Astrocyte of the cerebellum (primary cell): ENCODE measurements around the gene S1PR2.
A peak's percentile ranks its signal among the peaks of the same experiment; 100 is the strongest.

Source experiments
- DNase-seq: peaks from one replicate; pipeline ENCODE4 v3.0.0-alpha.2; 2011; ENCODE audit warnings: low read depth
- H3K4me3 ChIP-seq: 2 replicates; pipeline ENCODE4 v1.5.1; 2011; ENCODE audit warnings: mild to moderate bottlenecking, low read depth, low read length, moderate library complexity
- in situ Hi-C: cut with HindIII; loops from 2 replicates; pipeline ENCODE4 v1.10.0; 2017; ENCODE audit warnings: low sequenced_read_pairs
- TF ChIP-seq, protein P1 (sequence below): IDR thresholded peaks from 2 replicates; pipeline ENCODE4 v1.5.1; 2012; ENCODE audit warnings: low read length, low read depth, moderate library complexity, mild to moderate bottlenecking; ENCODE audit errors: missing control alignments

The S1PR2 gene

DNA sequence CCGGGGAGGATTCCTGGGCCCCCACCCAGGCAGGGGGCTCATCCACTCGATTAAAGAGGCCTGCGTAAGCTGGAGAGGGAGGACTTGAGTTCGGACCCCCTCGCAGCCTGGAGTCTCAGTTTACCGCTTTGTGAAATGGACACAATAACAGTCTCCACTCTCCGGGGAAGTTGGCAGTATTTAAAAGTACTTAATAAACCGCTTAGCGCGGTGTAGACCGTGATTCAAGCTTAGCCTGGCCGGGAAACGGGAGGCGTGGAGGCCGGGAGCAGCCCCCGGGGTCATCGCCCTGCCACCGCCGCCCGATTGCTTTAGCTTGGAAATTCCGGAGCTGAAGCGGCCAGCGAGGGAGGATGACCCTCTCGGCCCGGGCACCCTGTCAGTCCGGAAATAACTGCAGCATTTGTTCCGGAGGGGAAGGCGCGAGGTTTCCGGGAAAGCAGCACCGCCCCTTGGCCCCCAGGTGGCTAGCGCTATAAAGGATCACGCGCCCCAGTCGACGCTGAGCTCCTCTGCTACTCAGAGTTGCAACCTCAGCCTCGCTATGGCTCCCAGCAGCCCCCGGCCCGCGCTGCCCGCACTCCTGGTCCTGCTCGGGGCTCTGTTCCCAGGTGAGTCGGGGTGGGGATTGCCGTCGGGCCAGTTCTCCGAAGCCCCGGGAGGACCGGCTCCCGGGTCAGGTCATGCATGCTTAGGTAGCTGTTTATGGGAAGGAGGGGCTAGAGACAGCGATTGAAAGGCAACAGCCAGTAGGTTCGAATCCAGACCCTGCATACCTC, 39.7 kb upstream of the S1PR2 start, which contains the start of gene ICAM1:
Gene ICAM1, plus strand, starts transcription at position 505 of the 779 bp plus-strand sequence. Its CDS starts 40 bp downstream, at position 545.
- TF ChIP-seq, protein P1, sequence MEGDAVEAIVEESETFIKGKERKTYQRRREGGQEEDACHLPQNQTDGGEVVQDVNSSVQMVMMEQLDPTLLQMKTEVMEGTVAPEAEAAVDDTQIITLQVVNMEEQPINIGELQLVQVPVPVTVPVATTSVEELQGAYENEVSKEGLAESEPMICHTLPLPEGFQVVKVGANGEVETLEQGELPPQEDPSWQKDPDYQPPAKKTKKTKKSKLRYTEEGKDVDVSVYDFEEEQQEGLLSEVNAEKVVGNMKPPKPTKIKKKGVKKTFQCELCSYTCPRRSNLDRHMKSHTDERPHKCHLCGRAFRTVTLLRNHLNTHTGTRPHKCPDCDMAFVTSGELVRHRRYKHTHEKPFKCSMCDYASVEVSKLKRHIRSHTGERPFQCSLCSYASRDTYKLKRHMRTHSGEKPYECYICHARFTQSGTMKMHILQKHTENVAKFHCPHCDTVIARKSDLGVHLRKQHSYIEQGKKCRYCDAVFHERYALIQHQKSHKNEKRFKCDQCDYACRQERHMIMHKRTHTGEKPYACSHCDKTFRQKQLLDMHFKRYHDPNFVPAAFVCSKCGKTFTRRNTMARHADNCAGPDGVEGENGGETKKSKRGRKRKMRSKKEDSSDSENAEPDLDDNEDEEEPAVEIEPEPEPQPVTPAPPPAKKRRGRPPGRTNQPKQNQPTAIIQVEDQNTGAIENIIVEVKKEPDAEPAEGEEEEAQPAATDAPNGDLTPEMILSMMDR, result no peak
- in situ Hi-C loops, result no loop called here
- no peak for DNase-seq
- peak within 1 kb of the TSS; percentile 39 for H3K4me3 ChIP-seq

DNA sequence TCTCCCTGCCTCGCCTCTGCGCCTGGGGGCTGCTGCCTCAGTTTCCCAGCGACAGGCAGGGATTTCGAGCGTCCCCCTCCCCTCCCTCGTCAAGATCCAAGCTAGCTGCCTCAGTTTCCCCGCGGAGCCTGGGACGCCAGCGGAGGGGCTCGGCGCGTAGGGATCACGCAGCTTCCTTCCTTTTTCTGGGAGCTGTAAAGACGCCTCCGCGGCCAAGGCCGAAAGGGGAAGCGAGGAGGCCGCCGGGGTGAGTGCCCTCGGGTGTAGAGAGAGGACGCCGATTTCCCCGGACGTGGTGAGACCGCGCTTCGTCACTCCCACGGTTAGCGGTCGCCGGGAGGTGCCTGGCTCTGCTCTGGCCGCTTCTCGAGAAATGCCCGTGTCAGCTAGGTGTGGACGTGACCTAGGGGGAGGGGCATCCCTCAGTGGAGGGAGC, 39.1 kb upstream of the S1PR2 start:
- TF ChIP-seq, protein P1, result no peak
- DNase-seq, result no peak
- peak overlapping the region; percentile 39 for H3K4me3 ChIP-seq
- in situ Hi-C loops, result no loop called here

DNA sequence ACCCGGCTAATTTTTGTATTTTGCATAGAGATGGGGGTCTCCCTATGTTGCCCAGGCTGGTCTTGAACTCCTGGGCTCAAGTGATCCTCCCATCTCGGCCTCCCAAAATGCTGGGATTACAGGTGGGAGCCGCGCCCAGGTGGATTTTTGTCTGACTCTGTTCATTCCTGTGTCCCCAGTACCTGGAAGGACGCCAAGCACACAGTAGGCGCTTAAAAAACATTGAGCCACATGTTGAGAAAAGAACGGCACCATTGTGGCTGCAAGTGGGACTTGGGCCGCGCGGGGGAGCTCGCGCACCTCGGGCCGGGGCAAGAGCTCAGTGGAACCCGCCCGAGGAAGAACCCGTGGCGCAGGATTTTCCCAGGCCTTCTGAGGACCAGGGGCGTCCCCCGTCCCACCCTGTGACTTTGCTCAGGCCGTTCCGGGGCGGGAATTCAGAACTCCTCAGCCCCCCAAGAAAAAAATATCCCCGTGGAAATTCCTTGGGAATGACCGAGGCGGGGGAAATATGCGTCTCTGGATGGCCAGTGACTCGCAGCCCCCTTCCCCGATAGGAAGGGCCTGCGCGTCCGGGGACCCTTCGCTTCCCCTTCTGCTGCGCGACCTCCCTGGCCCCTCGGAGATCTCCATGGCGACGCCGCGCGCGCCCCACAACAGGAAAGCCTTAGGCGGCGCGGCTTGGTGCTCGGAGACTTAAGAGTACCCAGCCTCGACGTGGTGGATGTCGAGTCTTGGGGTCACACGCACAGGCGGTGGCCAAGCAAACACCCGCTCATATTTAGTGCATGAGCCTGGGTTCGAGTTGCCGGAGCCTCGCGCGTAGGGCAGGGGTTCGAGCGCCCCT, 38.4 kb upstream of the S1PR2 start:
- TF ChIP-seq, protein P1, result peak; percentile 91
- H3K4me3 ChIP-seq, result no peak overlapping the region
- peak; percentile 28 for DNase-seq
- in situ Hi-C loops, result no loop called here

GRCh38 chr19:10268071-10268470, 36.9 kb upstream of the S1PR2 start:
- H3K4me3 ChIP-seq, result no peak overlapping the region
- DNase-seq, result no peak
- in situ Hi-C loops, result no loop called here
- TF ChIP-seq, protein P1, result no peak

DNA sequence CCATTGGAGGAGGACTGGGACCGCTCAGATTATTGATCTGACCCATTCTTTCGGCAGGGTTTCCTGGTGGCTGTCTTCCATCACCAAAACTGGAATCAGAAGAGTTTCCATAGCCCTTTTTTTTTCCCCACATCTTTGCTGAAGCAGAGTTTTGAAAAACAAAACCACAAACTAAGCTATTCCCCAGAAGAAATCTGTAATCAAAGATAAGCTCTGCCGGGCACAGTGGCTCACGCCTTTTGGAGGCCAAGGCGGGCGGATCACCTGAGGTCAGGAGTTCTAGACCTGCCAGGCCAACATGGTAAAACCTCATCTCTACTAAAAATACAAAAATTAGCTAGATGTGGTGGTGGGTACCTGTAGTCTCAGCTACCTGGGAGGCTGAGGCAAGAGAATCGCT, 35.6 kb upstream of the S1PR2 start:
- no peak for DNase-seq
- no peak overlapping the region for H3K4me3 ChIP-seq
- in situ Hi-C loops, result no loop called here
- TF ChIP-seq, protein P1, result no peak

DNA sequence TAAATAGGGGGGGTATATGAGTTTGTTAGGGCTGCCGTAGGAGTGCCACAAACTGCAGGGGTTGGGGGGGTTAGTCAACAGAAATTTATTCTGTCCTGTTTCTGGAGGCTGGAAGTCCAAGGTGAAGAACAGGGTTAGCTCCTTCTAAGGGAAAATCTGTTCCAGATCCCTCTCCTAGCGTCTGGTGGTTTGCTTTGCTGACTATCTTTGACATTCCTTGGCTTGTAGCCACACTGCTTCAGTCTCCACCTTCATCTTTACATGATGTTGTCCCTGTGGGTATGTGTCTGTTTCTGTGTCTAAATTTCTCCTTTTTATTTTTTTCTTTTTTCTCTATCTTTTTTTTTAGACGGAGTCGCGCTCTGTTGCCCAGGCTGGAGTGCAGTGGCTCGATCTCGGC, 31.6 kb upstream of the S1PR2 start:
- no peak overlapping the region for H3K4me3 ChIP-seq
- in situ Hi-C loops, result no loop called here
- no peak for DNase-seq
- TF ChIP-seq, protein P1, result no peak
